GM18907 (cell line): ENCODE measurements around the gene KIF20A.
"Not testable (repeated sequence)": the region's sequence is repeated elsewhere in the genome, so short reads cannot be mapped to it uniquely, and the experiment has no call there.

Experiments
- ATAC-seq: cut with Tn5 transposase; IDR thresholded peaks from one replicate; pipeline ENCODE4 v1.9.1; 2021; ENCODE audit warnings: mild to moderate bottlenecking, moderate library complexity; ENCODE audit not compliant: unreplicated experiment

KIF20A gene

GRCh38 chr5:138178516-138179276 lies at the start of gene KIF20A, which contains the start of gene BRD8:
KIF20A (plus strand) TSS chr5:138179112; CDS start chr5:138179681, 569 bp downstream.
BRD8 (minus strand) TSS chr5:138178630; CDS start chr5:138178614, 16 bp downstream.
- ATAC-seq: peak; percentile 83

DNA sequence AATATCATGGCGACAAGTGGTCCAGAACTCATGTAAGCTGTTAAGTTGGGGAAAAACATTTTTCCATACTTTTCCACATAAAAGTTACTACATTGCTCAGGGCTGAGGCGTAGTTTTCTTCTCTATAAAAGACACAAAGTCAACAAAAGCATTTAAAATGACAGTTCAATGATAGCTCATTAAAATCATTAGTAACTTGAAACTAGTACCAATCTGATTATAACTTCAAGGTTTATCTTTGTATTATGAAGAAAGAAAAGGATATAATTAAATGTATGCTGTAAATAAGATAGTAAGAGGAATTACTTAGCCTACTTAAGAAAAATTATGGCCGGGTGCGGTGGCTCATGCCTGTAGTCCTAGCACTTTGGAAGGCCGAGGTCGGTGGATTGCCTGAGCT lies 49.6 kb upstream of the KIF20A start:
- no peak for ATAC-seq

DNA sequence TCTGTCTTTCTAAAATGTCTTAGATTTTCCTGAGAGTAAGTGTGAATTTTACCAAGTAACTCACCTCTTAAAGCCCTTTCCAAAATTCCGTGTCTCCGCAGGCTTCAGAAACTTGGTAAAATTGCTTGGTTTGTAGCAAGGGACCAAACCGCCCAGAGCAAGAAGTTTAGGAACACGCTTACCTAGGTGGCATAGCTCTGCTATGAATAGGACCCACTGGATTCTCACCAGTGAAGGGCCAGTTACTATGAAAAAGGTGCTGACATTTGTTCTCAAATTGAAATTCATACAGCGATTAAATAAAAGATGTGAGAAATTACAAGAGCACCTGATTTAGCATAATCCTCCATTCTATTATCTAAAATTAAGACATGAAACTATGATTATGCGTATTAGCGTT lies 46.4 kb upstream of the KIF20A start:
- no peak for ATAC-seq

GRCh38 chr5:138138949-138139780 lies 39.7 kb upstream of the KIF20A start, which contains the start of gene NME5:
NME5 (minus strand) TSS chr5:138139428; CDS start chr5:138138780, 648 bp downstream.
- ATAC-seq: no peak

DNA sequence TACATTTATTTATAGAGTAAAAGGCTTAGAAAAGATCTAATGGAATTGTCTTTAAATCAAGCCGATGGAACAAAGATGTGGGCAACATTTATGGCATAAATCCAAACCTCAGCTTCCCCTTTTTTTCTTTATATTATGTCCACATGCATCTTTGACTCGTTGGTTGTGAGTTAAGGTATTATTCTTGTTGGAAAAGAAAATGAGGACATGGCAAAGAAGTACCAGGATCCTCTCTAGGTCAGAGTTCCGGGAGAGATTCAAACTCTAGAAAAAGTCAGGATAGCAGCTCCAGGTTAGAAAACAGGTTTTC lies 39.2 kb upstream of the KIF20A start:
- no peak for ATAC-seq

GRCh38 chr5:138140268-138140667 lies 38.6 kb upstream of the KIF20A start:
- ATAC-seq: no peak

GRCh38 chr5:138141734-138142133 lies 37.2 kb upstream of the KIF20A start:
- ATAC-seq: no peak

DNA sequence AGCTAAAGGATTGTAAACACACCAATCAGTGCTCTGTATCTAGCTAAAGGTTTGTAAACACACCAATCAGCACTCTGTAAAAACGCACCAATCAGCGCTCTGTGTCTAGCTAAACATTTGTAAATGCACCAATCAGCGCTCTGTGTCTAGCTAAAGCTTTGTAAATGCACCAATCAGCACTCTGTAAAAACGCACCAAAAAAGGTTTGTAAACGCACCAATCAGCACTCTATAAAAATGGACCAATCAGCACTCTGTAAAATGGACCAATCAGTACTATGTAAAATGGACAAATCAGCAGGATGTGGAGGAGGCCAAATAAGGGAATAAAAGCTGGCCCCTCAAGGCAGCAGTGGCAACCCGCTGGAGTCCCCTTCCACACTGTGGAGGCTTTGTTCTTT lies 35.3 kb upstream of the KIF20A start:
- ATAC-seq: not testable (repeated sequence)

- ATAC-seq: no peak
Measured at GRCh38 chr5:138148811-138149210, 30.1 kb upstream of the KIF20A start.

- no peak for ATAC-seq
Measured at GRCh38 chr5:138149530-138149929, 29.4 kb upstream of the KIF20A start.

- ATAC-seq: not testable (repeated sequence)
Measured at GRCh38 chr5:138155977-138156376, 22.9 kb upstream of the KIF20A start.

DNA sequence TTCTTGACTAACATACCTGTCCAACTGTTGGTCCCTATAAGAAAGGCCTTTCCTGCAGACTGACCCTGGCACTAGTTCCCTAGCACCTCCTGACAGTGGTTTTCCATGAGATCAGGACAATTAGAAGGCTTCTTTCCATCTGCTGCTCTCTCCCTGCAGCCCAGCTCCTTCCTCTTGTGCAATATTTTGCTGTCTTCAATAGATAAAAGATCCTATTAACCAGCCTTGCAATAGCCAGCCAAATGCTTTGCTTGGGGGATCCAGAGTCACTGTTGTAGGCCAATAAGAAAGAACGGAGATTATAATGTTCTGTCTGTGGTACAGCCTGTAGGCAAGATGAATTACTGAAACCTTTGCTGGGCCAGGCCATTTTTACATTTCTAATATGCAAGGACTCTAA lies 21.3 kb upstream of the KIF20A start:
- ATAC-seq: no peak

- ATAC-seq: no peak
Measured at GRCh38 chr5:138159666-138160065, 19.2 kb upstream of the KIF20A start.

- no peak for ATAC-seq
Measured at GRCh38 chr5:138160706-138161105, 18.2 kb upstream of the KIF20A start.

GRCh38 chr5:138163721-138164120 lies 15.2 kb upstream of the KIF20A start:
- ATAC-seq: no peak

DNA sequence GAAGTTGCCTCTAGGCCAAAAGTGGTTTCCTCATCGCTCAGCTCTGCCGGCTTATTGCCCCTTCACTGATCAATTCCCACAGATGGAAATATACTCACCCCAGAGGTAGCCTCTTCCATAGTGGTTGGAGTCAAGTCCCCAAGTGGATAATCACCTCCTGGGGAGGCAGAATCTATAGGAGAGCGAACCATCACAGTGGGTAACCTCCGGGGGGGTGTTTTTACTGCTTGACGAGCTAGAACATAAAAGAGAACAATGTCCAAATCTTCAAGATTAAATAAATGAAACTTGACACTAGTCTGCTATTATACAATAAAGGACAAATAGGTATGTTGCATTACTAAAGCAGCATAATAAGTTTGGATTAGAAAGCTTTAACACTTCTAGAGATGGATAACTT lies 9.8 kb upstream of the KIF20A start:
- no peak for ATAC-seq

DNA sequence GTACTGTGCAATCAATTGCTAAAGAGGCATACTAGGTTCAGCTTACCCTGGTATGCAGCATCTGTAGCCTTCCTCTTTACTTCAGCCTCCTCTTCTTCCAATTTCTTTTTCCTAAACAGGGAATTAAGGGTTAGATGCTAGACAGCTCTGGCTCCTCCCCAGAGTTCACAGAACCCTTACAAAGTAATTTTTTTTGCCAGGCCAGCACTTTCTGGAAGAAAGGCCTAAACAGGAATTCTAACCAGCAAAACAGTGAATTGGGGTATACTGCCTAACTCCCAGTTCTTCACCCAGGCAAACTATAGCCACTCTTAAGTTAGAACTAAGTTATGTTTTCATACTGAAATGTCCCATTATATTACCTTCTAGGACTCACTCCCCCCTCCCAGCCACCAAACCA lies 8.6 kb upstream of the KIF20A start:
- no peak for ATAC-seq

DNA sequence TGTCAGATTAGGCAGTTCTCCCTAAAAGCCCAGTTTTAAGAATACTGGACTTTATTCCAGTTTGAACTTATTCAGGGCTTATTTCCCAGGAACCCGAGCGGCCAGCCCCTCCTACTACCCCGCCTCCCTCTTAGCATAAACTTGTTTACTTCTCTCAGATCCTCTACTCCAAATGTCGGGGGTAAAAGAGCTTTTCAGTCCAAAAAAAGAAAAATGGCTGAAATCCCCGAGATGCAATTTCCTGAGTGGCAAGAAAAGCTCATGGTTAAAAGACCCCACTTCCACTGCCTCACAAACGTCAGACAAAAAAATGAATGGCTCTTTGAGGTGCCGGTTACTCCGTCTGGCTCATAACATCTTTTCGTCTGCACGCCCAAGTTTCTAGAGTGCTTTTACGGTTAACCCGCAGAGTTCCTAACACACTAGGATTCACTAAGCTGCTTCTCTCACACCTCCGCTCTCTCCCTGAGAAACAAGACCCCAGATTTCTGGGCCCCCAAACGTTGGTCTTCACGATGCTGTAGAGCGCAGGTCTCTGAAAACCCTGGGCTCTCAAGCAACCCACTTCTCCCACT lies 884 bp upstream of the KIF20A start:
- ATAC-seq: no peak

- peak; percentile 12 for ATAC-seq
Measured at GRCh38 chr5:138179277-138179857, 455 bp downstream of the KIF20A start.

- no peak for ATAC-seq
Measured at GRCh38 chr5:138180183-138180782, 1.4 kb downstream of the KIF20A start.

GRCh38 chr5:138180841-138181240 lies 1.9 kb downstream of the KIF20A start:
- ATAC-seq: no peak
